ENCODE data around the gene HIPK2.

HIPK2 gene

GRCh38 chr7:139777948-139778841 lies at the start of gene HIPK2:
Gene HIPK2 (minus strand): TSS chr7:139777998. CDS start chr7:139777623, 375 bp downstream.
- no peak for FAIRE-seq

DNA sequence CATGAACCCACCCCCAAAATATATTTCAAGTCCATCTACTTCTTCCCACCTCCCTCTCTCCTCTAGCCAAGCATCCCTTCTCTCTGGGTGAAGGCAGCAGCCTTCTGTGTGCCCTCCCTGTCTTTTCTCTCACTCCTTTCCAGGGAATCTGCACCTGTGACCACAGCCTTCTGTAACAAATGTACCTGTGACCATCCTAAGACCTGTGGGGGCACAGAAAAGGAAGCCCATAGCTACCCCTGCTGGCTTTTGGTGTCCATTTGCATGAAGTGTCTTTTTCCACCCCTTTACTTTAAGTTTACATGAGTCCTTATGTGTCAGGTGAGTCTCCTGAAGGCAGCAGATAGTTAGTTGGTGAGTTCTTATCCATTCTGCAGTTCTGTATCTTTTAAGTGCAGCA lies 49.2 kb upstream of the HIPK2 start:
- no peak for FAIRE-seq

- no peak for FAIRE-seq
Measured at GRCh38 chr7:139825666-139826290, 48.0 kb upstream of the HIPK2 start.

DNA sequence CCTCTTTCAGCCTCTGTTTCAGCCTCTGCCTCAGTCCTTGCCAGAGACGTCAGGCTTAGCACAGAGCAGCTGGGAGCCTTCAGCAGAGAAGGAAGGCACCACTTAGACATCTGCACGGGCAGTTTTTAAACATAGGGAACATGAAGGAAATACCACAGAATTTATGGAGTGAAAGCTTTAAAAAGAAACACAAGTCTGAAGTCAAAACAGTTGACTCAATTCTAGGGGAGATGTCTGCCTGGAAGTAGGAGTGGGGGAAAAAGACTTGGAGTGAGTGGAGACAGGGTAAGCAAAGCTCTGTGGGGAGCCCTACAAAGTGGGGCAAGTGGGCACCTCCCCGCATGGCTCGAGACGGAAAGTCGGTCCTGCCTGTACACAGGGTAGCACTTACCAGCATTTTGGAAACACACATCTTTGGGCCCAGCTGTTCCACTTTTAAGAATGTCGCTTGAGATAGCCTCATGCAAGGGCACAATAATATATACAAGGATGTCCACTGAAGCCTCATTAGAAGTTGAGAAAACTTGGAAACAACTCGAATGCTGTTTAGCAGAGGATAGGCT lies 46.2 kb upstream of the HIPK2 start:
- FAIRE-seq: no peak

GRCh38 chr7:139822855-139823254 lies 45.1 kb upstream of the HIPK2 start:
- no peak for FAIRE-seq

- no peak for FAIRE-seq
Measured at GRCh38 chr7:139821349-139822105, 43.7 kb upstream of the HIPK2 start.

GRCh38 chr7:139820089-139820488 lies 42.3 kb upstream of the HIPK2 start:
- FAIRE-seq: no peak

DNA sequence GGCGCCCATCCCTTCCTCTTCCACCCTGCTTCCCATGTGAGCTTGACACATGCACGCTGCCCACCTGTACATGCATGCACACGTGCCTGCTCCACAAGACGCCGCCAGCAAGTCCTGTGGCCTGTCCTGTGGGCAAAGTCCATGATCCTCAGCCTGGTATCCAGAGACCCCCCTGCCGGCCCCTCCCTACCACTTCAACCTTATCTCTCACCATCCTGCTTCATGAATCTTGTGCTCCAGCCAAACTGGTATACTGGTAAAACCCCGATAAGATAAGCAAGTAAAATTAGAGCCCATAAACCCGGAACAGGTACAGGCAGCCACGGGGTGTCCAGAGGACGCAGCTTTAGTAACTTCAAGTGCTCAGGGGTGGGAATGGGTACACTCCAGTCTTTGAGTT lies 39.5 kb upstream of the HIPK2 start:
- FAIRE-seq: no peak

GRCh38 chr7:139813689-139814088 lies 35.9 kb upstream of the HIPK2 start:
- no peak for FAIRE-seq

DNA sequence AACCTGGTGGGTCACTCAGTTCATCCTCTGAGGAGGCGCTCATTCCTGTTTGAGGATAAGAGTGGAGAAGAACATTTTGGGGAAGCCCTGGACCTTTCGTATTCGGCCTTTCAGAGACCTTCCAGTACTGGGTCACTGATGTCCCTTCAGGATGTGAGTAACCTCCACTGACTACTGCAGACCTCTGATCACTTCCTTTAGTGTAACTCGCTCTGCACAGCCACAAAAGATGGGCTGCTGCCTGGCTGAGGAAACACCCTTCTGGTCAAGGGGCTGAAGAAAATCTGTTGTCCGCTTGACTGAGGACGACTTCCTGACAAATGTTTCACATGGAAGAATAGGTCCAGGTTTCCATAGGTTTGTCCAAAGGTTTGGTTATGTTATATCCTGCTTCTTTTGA lies 35.4 kb upstream of the HIPK2 start:
- FAIRE-seq: no peak

GRCh38 chr7:139811066-139811465 lies 33.3 kb upstream of the HIPK2 start:
- FAIRE-seq: no peak

DNA sequence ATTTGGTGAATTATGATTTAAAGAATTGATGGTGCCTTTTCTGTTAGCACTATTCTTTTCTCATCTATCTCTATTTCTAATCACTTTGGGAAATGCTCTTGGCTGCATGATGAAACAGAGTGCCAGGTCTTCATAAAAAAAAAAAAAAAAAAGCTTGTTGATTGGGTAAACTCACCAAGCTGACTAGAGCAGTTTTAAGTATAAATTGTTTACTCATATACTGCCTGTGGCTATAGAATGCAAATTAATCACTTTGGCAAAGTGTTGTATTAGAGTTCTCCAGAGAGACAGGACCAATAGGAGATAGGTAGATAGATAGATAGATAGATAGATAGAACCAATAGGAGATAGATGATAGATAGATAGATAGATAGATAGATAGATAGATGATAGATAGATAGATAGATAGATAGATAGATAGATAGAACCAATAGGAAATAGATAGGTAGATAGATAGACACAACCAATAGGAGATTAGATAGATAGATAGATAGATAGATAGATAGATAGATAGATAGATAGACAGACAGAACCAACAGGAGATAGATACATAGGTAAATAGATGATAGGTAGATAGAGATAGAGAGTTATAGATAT lies 31.1 kb upstream of the HIPK2 start:
- FAIRE-seq: no peak

DNA sequence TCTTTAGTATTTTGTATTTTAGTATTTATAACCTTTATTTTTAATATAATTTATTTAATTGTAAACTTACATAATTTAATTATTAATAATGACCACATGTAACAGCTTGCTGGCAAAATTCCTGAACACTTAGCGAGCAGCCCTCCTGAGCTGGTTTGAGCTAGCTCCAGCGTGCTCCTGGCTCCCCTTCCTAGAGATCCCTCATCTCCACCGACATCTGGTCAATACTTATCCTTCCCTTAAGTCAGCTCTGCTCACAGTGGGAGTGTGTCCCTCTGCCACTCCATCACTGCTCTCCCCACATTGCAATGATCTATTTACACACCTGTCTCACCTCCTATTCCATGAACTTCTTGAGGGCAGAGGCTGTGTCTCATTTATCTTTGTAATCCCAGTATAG lies 30.6 kb upstream of the HIPK2 start:
- FAIRE-seq: no peak

DNA sequence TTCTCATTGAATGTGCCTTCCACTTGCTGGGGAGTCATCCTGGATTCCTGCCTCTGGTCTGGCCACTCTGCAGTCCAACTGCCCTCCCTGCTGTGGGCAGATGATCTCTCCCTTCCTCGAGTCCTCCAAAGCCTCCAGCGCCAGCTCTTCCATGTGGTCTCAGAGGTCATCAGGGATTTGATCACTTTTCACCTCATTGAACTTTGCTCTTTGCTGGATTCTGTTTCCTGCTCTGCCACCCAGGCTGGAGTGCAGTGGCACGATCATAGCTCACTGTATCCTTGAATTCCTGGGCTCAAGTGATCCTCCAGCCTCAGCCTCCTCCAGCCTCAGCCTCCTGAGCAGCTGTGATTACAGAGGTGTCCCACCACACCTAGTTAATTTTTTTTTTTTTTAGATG lies 29.2 kb upstream of the HIPK2 start:
- FAIRE-seq: no peak

DNA sequence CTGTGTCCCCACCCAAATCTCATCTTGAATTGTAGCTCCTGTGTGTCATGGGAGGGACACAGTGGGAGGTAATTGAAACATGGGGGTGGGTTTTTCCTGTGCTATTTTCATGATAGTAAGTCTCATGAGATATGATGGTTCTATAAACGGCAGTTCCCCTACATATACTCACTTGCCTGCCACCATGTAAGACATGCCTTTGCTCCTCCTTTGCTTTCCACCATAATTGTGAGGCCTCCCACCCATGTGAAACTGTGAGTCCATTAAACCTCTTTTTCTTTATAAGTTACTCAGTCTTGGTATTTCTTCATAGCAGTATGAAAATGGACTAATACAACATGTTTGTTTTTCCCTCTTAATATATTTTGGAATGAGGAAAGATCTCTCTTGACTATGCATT lies 26.8 kb upstream of the HIPK2 start:
- FAIRE-seq: no peak

GRCh38 chr7:139799586-139799985 lies 21.8 kb upstream of the HIPK2 start:
- no peak for FAIRE-seq

GRCh38 chr7:139798892-139799291 lies 21.1 kb upstream of the HIPK2 start:
- FAIRE-seq: no peak

GRCh38 chr7:139798221-139798620 lies 20.4 kb upstream of the HIPK2 start:
- no peak for FAIRE-seq

DNA sequence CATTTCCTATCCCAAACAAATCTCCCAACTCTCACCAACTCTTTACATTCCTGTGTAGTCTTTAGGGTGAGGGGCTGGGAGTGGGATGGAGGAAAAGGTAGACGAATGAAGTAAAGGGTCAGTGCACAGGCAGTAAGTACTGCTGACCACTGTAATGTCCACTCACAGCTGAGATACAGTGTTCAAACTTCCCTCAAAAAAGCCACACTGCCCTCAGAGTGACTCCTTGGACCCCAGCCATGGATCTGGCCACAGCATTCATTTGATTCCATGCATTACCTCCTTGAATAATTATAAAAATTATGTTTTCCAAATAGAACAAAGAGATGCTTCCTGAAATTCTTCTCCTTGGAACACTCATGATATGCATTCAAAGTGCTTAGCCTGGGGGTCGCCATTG lies 19.8 kb upstream of the HIPK2 start:
- no peak for FAIRE-seq

DNA sequence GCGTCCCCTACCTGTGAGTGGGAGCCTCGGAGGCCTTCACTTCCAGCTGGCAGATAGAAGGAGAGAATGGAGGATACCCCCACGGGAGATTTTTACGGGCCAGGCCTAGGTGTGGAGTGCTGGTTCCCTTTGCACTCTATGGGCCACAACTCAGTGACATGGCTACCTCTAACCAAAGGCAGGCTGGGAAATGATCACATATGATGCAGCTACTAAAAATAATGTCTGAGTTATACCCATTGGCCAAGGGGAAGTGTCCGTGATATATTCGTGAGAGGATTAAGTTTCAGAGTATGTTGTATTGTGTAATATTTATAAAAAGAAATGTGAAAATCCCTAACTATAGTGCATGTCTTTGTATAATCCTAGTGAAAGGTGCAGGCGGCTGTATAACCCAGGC lies 13.5 kb upstream of the HIPK2 start:
- no peak for FAIRE-seq

- FAIRE-seq: no peak
Measured at GRCh38 chr7:139784648-139785047, 6.8 kb upstream of the HIPK2 start.

DNA sequence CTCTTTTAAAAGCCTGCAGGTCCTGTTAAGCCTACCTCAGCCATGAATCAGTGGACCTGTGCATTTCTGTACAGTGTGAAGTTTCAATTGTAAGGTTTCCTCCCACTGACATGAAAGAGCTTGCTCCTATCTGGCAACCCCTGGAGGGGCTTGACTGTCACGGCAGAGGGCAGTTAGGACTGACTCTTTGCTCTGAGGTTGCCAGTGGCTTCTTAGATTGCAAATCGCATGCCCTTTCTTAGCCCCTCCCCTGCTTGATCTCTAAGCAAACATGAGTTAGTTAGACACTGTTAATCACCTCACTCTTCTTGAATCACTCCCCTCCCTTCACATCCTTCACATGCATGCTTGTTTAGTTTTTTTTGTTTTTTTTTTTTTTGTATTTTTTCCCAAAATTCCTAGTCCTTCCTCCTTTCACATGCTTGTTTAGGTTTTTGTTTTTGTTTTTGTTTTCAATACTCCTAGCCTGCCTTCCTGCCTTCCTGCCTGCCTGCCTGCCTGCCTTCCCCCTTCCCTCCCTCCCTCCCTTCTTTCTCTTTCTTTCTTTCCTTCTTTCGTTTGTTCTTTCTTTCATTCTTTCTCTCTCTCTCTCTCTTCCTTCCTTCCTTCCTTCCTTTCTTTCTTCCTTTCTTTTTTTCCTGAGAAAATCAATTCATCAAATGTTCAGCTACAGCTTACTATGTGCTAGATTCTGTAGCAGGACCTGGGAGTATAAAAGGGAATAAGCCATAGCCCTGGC lies 6.0 kb upstream of the HIPK2 start:
- FAIRE-seq: no peak

All from colon (tissue), 2 donors.